HG02588 (cell line): ENCODE data around the gene CHRNB2.

Source experiments
- ATAC-seq: cut with Tn5 transposase; IDR thresholded peaks from one replicate; pipeline ENCODE4 v1.9.1; 2021; ENCODE audit warnings: mild to moderate bottlenecking, moderate library complexity; ENCODE audit not compliant: unreplicated experiment

Gene CHRNB2

GRCh38 chr1:154608397-154609270 is 41.1 kb downstream of the CHRNB2 start:
- ATAC-seq: no peak

- no peak for ATAC-seq
These were observed 42.1 kb downstream of the CHRNB2 start for GRCh38 chr1:154609398-154610380.

- no peak for ATAC-seq
These were observed 43.7 kb downstream of the CHRNB2 start for GRCh38 chr1:154611150-154611862.

- ATAC-seq: no peak
These were observed 46.7 kb downstream of the CHRNB2 start for GRCh38 chr1:154614247-154614646.

- ATAC-seq: no peak
These were observed 47.3 kb downstream of the CHRNB2 start for GRCh38 chr1:154614901-154615300.

- no peak for ATAC-seq
These were observed 47.8 kb downstream of the CHRNB2 start for GRCh38 chr1:154615411-154615810.

GRCh38 chr1:154616659-154617345 is 49.2 kb downstream of the CHRNB2 start:
- no peak for ATAC-seq

- no peak for ATAC-seq
These were observed 51.8 kb downstream of the CHRNB2 start for GRCh38 chr1:154619181-154619948.

GRCh38 chr1:154620751-154621150 is 53.2 kb downstream of the CHRNB2 start:
- ATAC-seq: no peak

- no peak for ATAC-seq
These were observed 54.3 kb downstream of the CHRNB2 start for GRCh38 chr1:154621875-154622274.

GRCh38 chr1:154622503-154623039 is 55.0 kb downstream of the CHRNB2 start:
- ATAC-seq: no peak

- no peak for ATAC-seq
These were observed 55.8 kb downstream of the CHRNB2 start for GRCh38 chr1:154623358-154623757.

- ATAC-seq: no peak
These were observed 57.4 kb downstream of the CHRNB2 start for GRCh38 chr1:154624746-154625643.

GRCh38 chr1:154626456-154627256 is 59.1 kb downstream of the CHRNB2 start:
- no peak for ATAC-seq

GRCh38 chr1:154627257-154628120 is 59.9 kb downstream of the CHRNB2 start:
- peak; percentile 54 for ATAC-seq

GRCh38 chr1:154628121-154628405 is 60.5 kb downstream of the CHRNB2 start:
- ATAC-seq: peak; percentile 5
